Measurements from ENCODE around the gene CCDC57. TPM values are rescaled to one million over a fixed set of nuclear protein-coding genes. Genes with fewer than 3 reads are reported as not detected.

CCDC57 gene
- total RNA-seq, 4 donors from 2014 or later: 7.9 to 22.1 (median 9.8) TPM

DNA sequence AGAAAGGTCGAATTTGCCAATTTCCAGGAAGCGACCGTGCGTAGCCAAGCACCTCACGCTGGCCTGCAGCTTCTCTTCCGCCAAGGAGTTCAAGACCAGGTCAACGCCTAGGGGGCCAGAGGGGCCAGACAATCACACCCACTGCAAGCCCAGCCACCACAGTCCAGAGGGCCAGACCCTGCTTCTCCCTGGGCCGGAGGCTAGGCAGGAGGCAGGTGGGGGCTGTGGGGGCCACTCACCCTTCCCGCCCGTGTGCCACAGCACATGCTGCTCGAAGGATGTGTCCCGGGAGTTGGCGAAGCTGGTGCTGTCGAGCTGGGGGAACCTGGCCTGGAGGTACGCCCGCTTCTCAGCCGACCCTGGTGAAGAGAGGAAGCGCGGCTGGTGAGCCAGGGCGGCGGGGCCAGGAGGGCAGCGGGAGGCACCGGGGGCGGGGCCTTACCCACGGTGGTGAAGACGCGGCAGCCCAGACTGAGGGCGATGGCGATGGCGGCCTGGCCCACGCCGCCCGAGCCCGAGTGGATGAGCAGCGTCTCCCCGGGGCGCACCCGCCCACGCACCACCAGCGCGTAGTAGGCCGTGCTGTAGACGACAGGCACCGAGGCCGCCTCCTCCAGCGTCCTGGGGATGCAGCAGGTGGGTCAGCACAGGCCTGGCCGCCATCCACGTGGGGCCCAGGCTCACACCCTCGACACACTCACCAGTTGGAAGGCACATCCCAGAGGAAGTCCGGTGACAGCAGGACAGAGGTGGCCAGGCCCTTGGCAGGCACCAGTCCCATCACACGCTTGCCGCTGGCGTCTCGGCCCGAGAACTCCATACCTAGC is 128.9 kb downstream of the CCDC57 start:
- no peaks in the 10 kb centered on the region for H3K9me3 ChIP-seq
- H3K27ac ChIP-seq: no peak overlapping the region
- intact Hi-C loops (cut with DNase I): no loop called here
- H3K4me1 ChIP-seq: no peaks in the 10 kb centered on the region
- no peak for DNase-seq
- 80% methylated on average over 1 of the region's 55 CpGs; no CpG with 5 or more reads in 1 of the 2 donors for WGBS, 2 donors
- H3K27me3 ChIP-seq: no peaks in the 10 kb centered on the region
- no peak overlapping the region for H3K4me3 ChIP-seq
- TF ChIP-seq, protein P1, sequence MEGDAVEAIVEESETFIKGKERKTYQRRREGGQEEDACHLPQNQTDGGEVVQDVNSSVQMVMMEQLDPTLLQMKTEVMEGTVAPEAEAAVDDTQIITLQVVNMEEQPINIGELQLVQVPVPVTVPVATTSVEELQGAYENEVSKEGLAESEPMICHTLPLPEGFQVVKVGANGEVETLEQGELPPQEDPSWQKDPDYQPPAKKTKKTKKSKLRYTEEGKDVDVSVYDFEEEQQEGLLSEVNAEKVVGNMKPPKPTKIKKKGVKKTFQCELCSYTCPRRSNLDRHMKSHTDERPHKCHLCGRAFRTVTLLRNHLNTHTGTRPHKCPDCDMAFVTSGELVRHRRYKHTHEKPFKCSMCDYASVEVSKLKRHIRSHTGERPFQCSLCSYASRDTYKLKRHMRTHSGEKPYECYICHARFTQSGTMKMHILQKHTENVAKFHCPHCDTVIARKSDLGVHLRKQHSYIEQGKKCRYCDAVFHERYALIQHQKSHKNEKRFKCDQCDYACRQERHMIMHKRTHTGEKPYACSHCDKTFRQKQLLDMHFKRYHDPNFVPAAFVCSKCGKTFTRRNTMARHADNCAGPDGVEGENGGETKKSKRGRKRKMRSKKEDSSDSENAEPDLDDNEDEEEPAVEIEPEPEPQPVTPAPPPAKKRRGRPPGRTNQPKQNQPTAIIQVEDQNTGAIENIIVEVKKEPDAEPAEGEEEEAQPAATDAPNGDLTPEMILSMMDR (IDR thresholded peaks at IDR 0.05): no peak
- no peak for TF ChIP-seq POLR2A (IDR thresholded peaks at IDR 0.05)
- H3K36me3 ChIP-seq: peaks cover 84 to 100% (median 92%) of the 10 kb centered on the region in 3 donors

DNA sequence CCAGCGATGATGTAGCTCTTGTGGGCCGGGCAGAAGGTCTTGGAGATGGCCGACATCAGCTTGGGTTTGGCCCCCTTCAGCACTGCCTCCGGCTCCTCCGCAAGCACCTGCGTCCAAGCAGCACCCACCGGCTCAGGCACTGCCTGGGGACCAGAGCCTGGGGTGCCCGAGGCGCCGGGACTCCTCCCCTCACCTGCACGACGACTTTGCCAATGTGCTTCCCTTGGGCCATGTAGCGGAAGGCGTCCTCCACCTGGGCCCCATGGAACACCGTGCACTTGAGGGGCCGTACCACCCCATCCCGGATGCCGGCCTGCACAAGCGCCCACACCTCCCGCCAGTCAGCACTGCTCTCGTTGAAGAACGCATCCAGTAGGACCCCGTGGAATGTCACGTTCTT is 129.6 kb downstream of the CCDC57 start:
- no peak for DNase-seq
- Histone ChIP-seq H3K27me3 (no peaks in the 10 kb centered on the region), H3K4me3 (no peak overlapping the region), H3K4me1 (no peaks in the 10 kb centered on the region), H3K9me3 (no peaks in the 10 kb centered on the region), H3K36me3 (peaks cover 79 to 100% (median 85%) of the 10 kb centered on the region in 3 donors), H3K27ac (no peak overlapping the region)
- intact Hi-C loops (cut with DNase I): no loop called here
- TF ChIP-seq, protein P1 (IDR thresholded peaks at IDR 0.05): no peak
- TF ChIP-seq POLR2A (IDR thresholded peaks at IDR 0.05): no peak
- WGBS, 2 donors: 89% methylated on average over 7 of the region's 24 CpGs; no CpG with 5 or more reads in 1 of the 2 donors

DNA sequence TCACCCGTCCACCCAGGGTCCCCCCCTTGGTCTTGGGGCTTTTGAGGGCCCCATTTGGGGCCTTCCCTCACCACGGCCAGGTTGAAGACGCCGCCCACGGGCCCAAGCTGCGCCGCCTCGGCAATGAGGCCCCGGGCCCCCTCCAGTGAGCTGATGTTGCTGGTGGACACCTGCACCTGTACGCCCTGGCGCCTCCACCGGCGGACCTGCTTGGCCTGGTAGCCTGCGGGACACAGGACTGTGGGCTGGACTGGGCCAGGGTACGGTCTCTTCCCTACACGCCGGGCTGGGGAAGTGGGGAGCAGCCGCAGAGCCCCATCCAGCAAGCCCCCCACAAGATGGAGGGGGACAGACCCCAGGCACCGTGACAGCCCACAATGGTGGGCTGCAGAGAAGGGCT is 130.2 kb downstream of the CCDC57 start:
- H3K27ac ChIP-seq: no peak overlapping the region
- H3K36me3 ChIP-seq: peaks cover 73 to 100% (median 79%) of the 10 kb centered on the region in 3 donors
- no peak for DNase-seq
- intact Hi-C loops (cut with DNase I): no loop called here
- TF ChIP-seq, protein P1 (IDR thresholded peaks at IDR 0.05): no peak
- TF ChIP-seq POLR2A (IDR thresholded peaks at IDR 0.05): no peak
- no peak overlapping the region for H3K4me3 ChIP-seq
- WGBS, 2 donors: 50% methylated on average over 2 of the region's 19 CpGs; no CpG with 5 or more reads in 1 of the 2 donors
- no peaks in the 10 kb centered on the region for H3K4me1 ChIP-seq
- H3K27me3 ChIP-seq: no peaks in the 10 kb centered on the region
- H3K9me3 ChIP-seq: no peaks in the 10 kb centered on the region

DNA sequence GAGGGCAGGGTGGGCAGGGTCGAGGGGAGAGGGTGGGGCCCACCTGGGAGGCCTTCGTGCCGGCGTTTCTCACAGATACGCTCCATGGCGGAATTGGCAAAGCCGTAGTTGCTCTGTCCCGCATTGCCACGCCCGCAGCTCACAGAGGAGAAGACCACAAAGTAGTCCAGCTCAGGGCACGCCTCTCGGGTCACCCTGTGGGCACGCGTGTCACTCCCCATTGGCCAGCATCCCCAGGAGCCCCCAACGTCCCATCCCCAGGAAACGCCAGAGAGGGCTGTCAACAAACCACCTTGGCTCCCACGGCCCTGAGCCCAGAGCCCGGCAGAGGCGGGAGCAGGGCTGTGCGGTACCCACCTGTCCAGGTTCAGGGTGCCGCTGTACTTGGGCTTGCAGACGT is 130.7 kb downstream of the CCDC57 start:
- TF ChIP-seq, protein P1 (IDR thresholded peaks at IDR 0.05): no peak
- no peak for TF ChIP-seq POLR2A (IDR thresholded peaks at IDR 0.05)
- WGBS, 2 donors: 71 to 95% methylated on average over 5 to 8 of the region's 22 CpGs
- Histone ChIP-seq H3K27ac (no peak overlapping the region), H3K4me3 (no peak overlapping the region), H3K9me3 (no peaks in the 10 kb centered on the region), H3K4me1 (peaks cover 0 to 3% (median 0%) of the 10 kb centered on the region in 3 donors), H3K27me3 (no peaks in the 10 kb centered on the region), H3K36me3 (peaks cover 68 to 100% (median 74%) of the 10 kb centered on the region in 3 donors)
- intact Hi-C loops (cut with DNase I): no loop called here
- DNase-seq: no peak

DNA sequence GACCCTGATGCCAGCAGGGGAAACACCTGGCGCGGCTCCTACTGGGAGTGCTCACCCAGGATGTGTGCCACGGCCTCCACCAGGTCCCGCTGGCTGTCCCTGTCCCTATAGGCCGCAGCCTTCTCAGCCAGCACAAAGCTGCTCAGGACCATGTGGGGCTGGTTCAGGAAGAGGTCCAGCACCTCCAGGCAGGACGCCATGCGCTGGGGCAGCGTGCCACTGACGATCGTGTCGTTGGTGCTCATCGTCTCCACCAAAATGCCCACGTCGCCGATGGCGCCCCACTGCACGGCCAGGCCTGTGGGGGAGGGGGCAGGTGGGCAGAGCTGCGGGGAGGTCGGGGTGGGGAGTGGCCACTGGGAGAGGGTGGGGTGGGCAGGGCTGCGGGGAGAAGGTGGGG is 131.1 kb downstream of the CCDC57 start:
- Histone ChIP-seq H3K4me1 (peaks cover 0 to 3% (median 0%) of the 10 kb centered on the region in 3 donors), H3K36me3 (peaks cover 64 to 95% (median 70%) of the 10 kb centered on the region in 3 donors)

More for the DNA sequence above, 131.1 kb downstream of the CCDC57 start:
- intact Hi-C loops (cut with DNase I): no loop called here
- Histone ChIP-seq H3K27me3 (no peaks in the 10 kb centered on the region), H3K9me3 (no peaks in the 10 kb centered on the region), H3K4me3 (no peak overlapping the region), H3K27ac (no peak overlapping the region)
- TF ChIP-seq POLR2A (IDR thresholded peaks at IDR 0.05): no peak
- TF ChIP-seq, protein P1 (IDR thresholded peaks at IDR 0.05): no peak
- DNase-seq: no peak
- WGBS, 2 donors: no CpG with 5 or more reads among the region's 20 CpGs

All from esophagus squamous epithelium (tissue), 5 donors.